Cardiac muscle cell (in vitro differentiated cells and primary cell): ENCODE results near the gene HOTAIR. TPM values are rescaled to one million over a fixed set of nuclear protein-coding genes. Genes with fewer than 3 reads are reported as not detected.

ENCODE experiments used
- DNase-seq, 2 donors: peaks; one replicate each; pipeline versions ENCODE4 v3.0.0 to v3.0.0-alpha.2; 2010 to 2017; ENCODE audit warnings: low read depth in 1 of 2, low spot score in 1 of 2
- H3K27ac ChIP-seq: fragments of 200-600 bp; sonication (generic); 2 replicates; pipeline ENCODE4 v1.5.1; 2016
- H3K27me3 ChIP-seq: fragments of 200-600 bp; sonication (generic); 2 replicates; pipeline ENCODE4 v1.6.0; 2016; ENCODE audit warnings: control low read depth
- H3K36me3 ChIP-seq: fragments of 200-600 bp; sonication (generic); 2 replicates; pipeline ENCODE4 v1.5.1; 2016; ENCODE audit warnings: control low read depth
- H3K4me1 ChIP-seq: fragments of 200-600 bp; sonication (generic); 2 replicates; pipeline ENCODE4 v1.8.1; 2017; ENCODE audit warnings: low read depth, mild to moderate bottlenecking, mixed run types
- H3K4me3 ChIP-seq: fragments of 200-600 bp; sonication (generic); 2 replicates; pipeline ENCODE4 v1.5.1; 2016; ENCODE audit warnings: mild to moderate bottlenecking
- H3K9me3 ChIP-seq: fragments of 200-600 bp; sonication (generic); 2 replicates; pipeline ENCODE4 v1.5.1; 2017; ENCODE audit warnings: low read depth, mild to moderate bottlenecking, control low read depth
- polyA plus RNA-seq: library from polyadenylated mRNA; unstranded; fragments of >200 nt; fragmentation: Nextera tagmentation; extraction: Ambion mirVana; gene quantifications from 2 replicates; pipeline ENCODE4 v1.2.1, GENCODE V29; 2016
- total RNA-seq: library from RNA; depleted of rRNA; stranded (reverse); fragments of >200 nt; gene quantifications from 2 replicates; pipeline ENCODE4 v1.2.3, GENCODE V29; 2016
- TF ChIP-seq, protein P1 (sequence below): IDR thresholded peaks from 2 replicates; pipeline ENCODE4 v1.5.1; 2012; ENCODE audit warnings: low read depth, mild to moderate bottlenecking, low read length

Gene HOTAIR
- total and polyA plus RNA-seq, 2 experiments from 2014 or later = not detected

DNA sequence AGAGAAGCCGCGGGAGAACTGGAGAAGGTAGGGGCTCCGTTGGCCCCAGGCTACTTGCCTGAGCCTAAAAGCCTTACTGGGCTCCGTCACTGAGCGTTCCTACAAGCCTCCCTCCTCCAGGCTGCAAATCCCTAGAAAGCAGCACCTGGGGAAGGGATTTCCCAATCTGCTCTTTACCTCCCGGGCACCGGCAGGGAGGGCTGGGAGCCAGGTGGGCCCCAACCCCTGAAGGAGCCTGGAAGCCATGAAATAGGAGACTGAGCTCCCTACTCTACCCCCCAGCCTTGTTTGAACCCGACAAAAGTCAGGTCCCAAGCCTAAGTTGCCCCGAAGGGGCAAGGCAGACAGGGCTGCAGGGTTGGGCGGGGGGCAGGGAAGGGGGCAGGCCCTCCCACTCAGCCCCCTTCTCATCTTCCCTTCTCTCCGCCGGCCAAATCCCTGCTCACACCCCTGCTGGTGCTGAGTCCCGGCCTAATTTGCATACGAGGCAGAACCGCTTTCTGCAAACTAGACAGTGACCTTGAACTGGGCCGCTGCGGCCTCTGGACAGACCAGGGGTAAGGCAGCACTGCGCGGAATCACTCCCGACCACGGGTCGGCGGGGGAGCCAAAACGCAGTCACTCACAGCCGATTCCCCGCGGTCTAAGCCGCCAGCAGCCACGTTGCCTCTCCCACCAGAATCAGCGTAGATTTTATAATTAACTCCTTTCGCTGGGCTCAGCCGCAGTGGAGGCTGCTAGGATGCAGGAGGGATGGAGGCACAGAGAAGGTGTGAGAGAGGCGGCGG lies 23.8 kb downstream of the HOTAIR start:
- no peak for DNase-seq
- H3K4me3 ChIP-seq = no peak overlapping the region
- TF ChIP-seq, protein P1, sequence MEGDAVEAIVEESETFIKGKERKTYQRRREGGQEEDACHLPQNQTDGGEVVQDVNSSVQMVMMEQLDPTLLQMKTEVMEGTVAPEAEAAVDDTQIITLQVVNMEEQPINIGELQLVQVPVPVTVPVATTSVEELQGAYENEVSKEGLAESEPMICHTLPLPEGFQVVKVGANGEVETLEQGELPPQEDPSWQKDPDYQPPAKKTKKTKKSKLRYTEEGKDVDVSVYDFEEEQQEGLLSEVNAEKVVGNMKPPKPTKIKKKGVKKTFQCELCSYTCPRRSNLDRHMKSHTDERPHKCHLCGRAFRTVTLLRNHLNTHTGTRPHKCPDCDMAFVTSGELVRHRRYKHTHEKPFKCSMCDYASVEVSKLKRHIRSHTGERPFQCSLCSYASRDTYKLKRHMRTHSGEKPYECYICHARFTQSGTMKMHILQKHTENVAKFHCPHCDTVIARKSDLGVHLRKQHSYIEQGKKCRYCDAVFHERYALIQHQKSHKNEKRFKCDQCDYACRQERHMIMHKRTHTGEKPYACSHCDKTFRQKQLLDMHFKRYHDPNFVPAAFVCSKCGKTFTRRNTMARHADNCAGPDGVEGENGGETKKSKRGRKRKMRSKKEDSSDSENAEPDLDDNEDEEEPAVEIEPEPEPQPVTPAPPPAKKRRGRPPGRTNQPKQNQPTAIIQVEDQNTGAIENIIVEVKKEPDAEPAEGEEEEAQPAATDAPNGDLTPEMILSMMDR = no peak

DNA sequence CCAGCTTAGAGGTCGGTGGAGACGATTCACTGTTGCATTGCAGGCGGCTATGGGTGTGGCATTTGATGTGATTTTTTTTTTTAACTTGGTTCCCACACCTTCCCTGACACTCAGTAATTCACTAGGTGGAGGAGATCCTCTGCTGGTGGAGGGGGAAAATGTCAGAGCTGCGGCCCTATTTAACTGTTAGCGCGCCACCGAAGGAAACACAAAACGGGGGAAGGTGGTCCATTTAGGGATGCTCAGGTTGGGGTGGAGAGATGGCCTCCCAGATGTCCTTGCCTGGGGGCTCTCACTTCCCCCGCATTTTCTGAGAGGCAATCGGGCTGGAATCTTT lies 24.3 kb downstream of the HOTAIR start:
- Histone ChIP-seq H3K4me3 (no peak overlapping the region), H3K36me3 (no peaks in the 10 kb centered on the region), H3K9me3 (no peaks in the 10 kb centered on the region), H3K4me1 (no peaks in the 10 kb centered on the region), H3K27ac (no peak overlapping the region), H3K27me3 (peaks cover 100% of the 10 kb centered on the region)
- DNase-seq = no peak
- TF ChIP-seq, protein P1 = no peak

More for the DNA sequence above, 23.8 kb downstream of the HOTAIR start:
- H3K36me3 ChIP-seq = no peaks in the 10 kb centered on the region
- H3K27me3 ChIP-seq = peaks cover 100% of the 10 kb centered on the region
- H3K9me3 ChIP-seq = no peaks in the 10 kb centered on the region
- H3K27ac ChIP-seq = no peak overlapping the region
- no peaks in the 10 kb centered on the region for H3K4me1 ChIP-seq

DNA sequence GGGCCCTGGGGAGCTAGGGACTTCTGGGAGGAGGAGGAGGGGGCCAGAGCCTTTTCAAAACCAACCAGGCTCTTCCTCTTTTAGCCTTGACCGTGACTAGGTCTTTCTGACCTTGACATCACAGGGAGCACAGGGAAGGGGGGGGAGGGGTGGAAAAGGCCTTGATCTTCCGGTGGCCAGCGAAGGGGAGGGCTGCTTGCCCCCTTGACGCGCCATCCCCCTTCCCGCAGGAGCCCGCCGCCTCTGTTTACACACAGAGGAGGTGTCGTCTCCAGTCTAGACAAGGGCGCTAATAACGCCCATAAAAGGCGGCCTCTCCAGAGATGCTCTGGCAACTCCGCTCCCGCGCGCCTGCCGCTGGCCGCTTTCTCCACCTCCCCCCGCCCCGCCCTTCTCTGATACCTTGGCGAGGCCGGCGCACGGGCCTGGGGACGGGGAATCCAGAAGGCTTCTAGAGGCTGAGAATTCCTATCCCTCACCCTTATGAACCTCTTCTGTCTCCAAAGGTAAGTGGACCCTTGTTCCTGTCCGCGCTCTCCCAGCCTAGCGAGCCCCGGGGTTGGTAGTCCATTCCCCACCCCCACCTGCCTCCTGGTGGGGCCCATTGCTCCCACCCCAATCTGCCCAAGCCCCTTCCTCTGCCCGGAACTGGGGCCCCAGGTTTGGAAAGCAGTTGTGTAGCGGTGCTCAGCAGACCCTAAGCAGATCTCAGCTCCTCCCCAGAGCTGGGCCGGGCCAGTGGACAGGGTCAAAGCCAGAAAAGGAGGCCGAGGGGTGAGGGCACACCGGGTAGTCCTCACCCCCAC lies 24.9 kb downstream of the HOTAIR start:
- Histone ChIP-seq H3K4me3 (no peak overlapping the region), H3K9me3 (no peaks in the 10 kb centered on the region), H3K27ac (no peak overlapping the region), H3K36me3 (no peaks in the 10 kb centered on the region), H3K4me1 (no peaks in the 10 kb centered on the region), H3K27me3 (peaks cover 100% of the 10 kb centered on the region)
- TF ChIP-seq, protein P1 = no peak
- DNase-seq = no peak

GRCh38 chr12:53948650-53949593 lies 25.8 kb downstream of the HOTAIR start:
- no peak overlapping the region for H3K27ac ChIP-seq
- no peaks in the 10 kb centered on the region for H3K4me1 ChIP-seq
- H3K36me3 ChIP-seq = no peaks in the 10 kb centered on the region
- no peak overlapping the region for H3K4me3 ChIP-seq
- peaks cover 100% of the 10 kb centered on the region for H3K27me3 ChIP-seq
- TF ChIP-seq, protein P1 = no peak
- no peaks in the 10 kb centered on the region for H3K9me3 ChIP-seq
- no peak for DNase-seq

DNA sequence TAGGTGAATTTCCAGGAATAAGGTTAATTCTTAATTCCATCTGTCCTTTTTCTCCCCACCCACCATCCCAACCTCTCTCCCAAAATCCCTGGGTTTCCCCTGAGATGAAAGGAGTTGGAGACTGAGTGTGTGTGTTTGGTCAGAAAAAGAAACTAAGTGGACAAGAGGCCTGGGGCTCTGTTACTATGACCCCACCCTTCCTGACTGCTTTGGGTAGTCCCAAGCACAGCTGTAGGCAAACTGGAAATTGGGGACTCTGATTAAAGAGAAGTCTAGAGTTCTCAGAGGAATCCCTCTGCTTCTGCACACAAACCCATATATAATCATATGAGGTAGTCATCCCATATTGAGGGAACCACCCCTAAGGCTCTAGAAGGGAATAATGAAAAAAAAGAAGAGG lies 27.0 kb downstream of the HOTAIR start:
- DNase-seq = no peak
- Histone ChIP-seq H3K9me3 (no peaks in the 10 kb centered on the region), H3K36me3 (no peaks in the 10 kb centered on the region), H3K27ac (no peak overlapping the region), H3K4me3 (no peak overlapping the region), H3K4me1 (no peaks in the 10 kb centered on the region), H3K27me3 (peaks cover 100% of the 10 kb centered on the region)
- TF ChIP-seq, protein P1 = no peak
